Measurements from ENCODE around the gene ERC1. TPM values are rescaled to one million over a fixed set of nuclear protein-coding genes. Genes with fewer than 3 reads are reported as not detected.

The ERC1 gene
- total RNA-seq, result 10 to 100 TPM; 46.1 to 83.2 (median 63.8) TPM

GRCh38 chr12:990661-991349, at the start of gene ERC1:
ERC1 (plus strand) TSS chr12:991223; CDS start chr12:1027904, 36,681 bp downstream.
- TF ChIP-seq CTCF (IDR thresholded peaks at IDR 0.05), result no peak
- DNase-seq (ENCODE audit: low spot score) (peak; percentile 66), ATAC-seq (ENCODE audit: low FRiP score) (peak; percentile 93)

GRCh38 chr12:943051-943450, 48.0 kb upstream of the ERC1 start:
- ATAC-seq (ENCODE audit: low FRiP score) (no peak), DNase-seq (ENCODE audit: low spot score) (no peak)
- no peak for TF ChIP-seq CTCF (IDR thresholded peaks at IDR 0.05)

GRCh38 chr12:944211-944610, 46.8 kb upstream of the ERC1 start:
- DNase-seq (ENCODE audit: low spot score), result no peak
- no peak for TF ChIP-seq CTCF (IDR thresholded peaks at IDR 0.05)
- ATAC-seq (ENCODE audit: low FRiP score), result no peak

- TF ChIP-seq CTCF (IDR thresholded peaks at IDR 0.05), result no peak
These were observed 44.8 kb upstream of the ERC1 start for GRCh38 chr12:946212-946611.

GRCh38 chr12:946631-947030, 44.4 kb upstream of the ERC1 start:
- DNase-seq (ENCODE audit: low spot score), result no peak
- no peak for TF ChIP-seq CTCF (IDR thresholded peaks at IDR 0.05)
- ATAC-seq (ENCODE audit: low FRiP score), result no peak

More at GRCh38 chr12:946212-946611, 44.8 kb upstream of the ERC1 start:
- DNase-seq (ENCODE audit: low spot score) (no peak), ATAC-seq (ENCODE audit: low FRiP score) (no peak)

GRCh38 chr12:948238-948637, 42.8 kb upstream of the ERC1 start:
- no peak for TF ChIP-seq CTCF (IDR thresholded peaks at IDR 0.05)
- ATAC-seq (ENCODE audit: low FRiP score) (no peak), DNase-seq (ENCODE audit: low spot score) (no peak)

Data from omental fat pad (tissue), 4 donors.